PC-3 (cell line): ENCODE measurements around the gene IL20. TPM values are rescaled to one million over a fixed set of nuclear protein-coding genes. Genes with fewer than 3 reads are reported as not detected.

Experiments
- ATAC-seq: fragments of 200-7000 bp; cut with Tn5 transposase; 2 replicates; pipeline ENCODE4 v1.9.1; 2020; ENCODE audit warnings: mild to moderate bottlenecking, moderate library complexity
- BruUV-seq: library from RNA; stranded (reverse); fragments of 400-500 nt; replicated peaks from 2 replicates; lab custom pipeline; 2021; lab: Mats Ljungman, UMichigan
- CTCF ChIA-PET: fragments of 300-600 bp; sonication (Branson Sonifier 250); formaldehyde crosslinking; loops from one replicate; lab custom pipeline; 2022; ENCODE audit warnings: antibody characterized with exemption; lab: Charles Lee
- POLR2A ChIA-PET: fragments of 300-600 bp; sonication (Branson Sonifier 250); formaldehyde crosslinking; loops from one replicate; lab custom pipeline; 2022; ENCODE audit warnings: antibody characterized with exemption; ENCODE audit not compliant: unreplicated experiment; lab: Charles Lee
- DNase-seq: peaks from one replicate; pipeline ENCODE4 v3.0.0-alpha.2; 2015
- H2AFZ ChIP-seq: fragments of 300-600 bp; sonication (generic); 2 replicates; pipeline ENCODE4 v1.6.0; 2016; ENCODE audit warnings: antibody characterized with exemption, low read length
- H3F3A ChIP-seq: fragments of 300-600 bp; sonication (generic); one replicate; pipeline ENCODE4 v1.6.0; 2017; ENCODE audit warnings: antibody characterized with exemption, low read length, control low read depth, mild to moderate bottlenecking; ENCODE audit not compliant: unreplicated experiment
- H3K27ac ChIP-seq: fragments of 300-600 bp; sonication (generic); 2 replicates; pipeline ENCODE4 v1.5.1; 2016; ENCODE audit warnings: mild to moderate bottlenecking, low read length
- H3K27me3 ChIP-seq: fragments of 300-600 bp; sonication (generic); 2 replicates; pipeline ENCODE4 v1.6.1; 2016; ENCODE audit warnings: low read length, mixed read lengths
- H3K36me3 ChIP-seq: fragments of 300-600 bp; sonication (generic); 2 replicates; pipeline ENCODE4 v1.6.1; 2016; ENCODE audit warnings: low read depth, mixed run types, low read length, mixed read lengths
- H3K4me1 ChIP-seq: fragments of 300-600 bp; sonication (generic); 2 replicates; pipeline ENCODE4 v1.5.1; 2016; ENCODE audit warnings: low read length; ENCODE audit not compliant: insufficient read depth
- H3K4me2 ChIP-seq: fragments of 300-600 bp; sonication (generic); 2 replicates; pipeline ENCODE4 v1.6.0; 2016; ENCODE audit warnings: low read length
- H3K4me3 ChIP-seq: fragments of 300-600 bp; sonication (generic); 2 replicates; pipeline ENCODE4 v1.5.1; 2016; ENCODE audit warnings: mild to moderate bottlenecking, low read length, mixed read lengths
- H3K79me2 ChIP-seq: fragments of 300-600 bp; sonication (generic); 2 replicates; pipeline ENCODE4 v1.6.1; 2017; ENCODE audit warnings: low read length, mixed read lengths
- H3K9ac ChIP-seq: fragments of 300-600 bp; sonication (generic); 2 replicates; pipeline ENCODE4 v1.6.0; 2016; ENCODE audit warnings: mild to moderate bottlenecking, low read length
- H3K9me2 ChIP-seq: fragments of 300-600 bp; sonication (generic); replicated peaks from 2 replicates; pipeline ENCODE4 v1.6.1; 2016; ENCODE audit warnings: mixed run types, low read length, mixed read lengths
- H3K9me3 ChIP-seq: fragments of 300-600 bp; sonication (generic); 2 replicates; pipeline ENCODE4 v1.6.1; 2016; ENCODE audit warnings: low read length, mixed read lengths
- H4K20me1 ChIP-seq: fragments of 300-600 bp; sonication (generic); 2 replicates; pipeline ENCODE4 v1.6.1; 2016; ENCODE audit warnings: low read length, mixed read lengths
- CTCF ChIP-seq: fragments of 300-600 bp; sonication (generic); conservative IDR thresholded peaks from 2 replicates; pipeline ENCODE4 v1.5.1; 2017; ENCODE audit warnings: antibody characterized with exemption, low read depth, mild to moderate bottlenecking, low read length
- EZH2 ChIP-seq: fragments of 300-600 bp; sonication (generic); IDR thresholded peaks from one replicate; pipeline ENCODE4 v1.6.1; 2017; ENCODE audit warnings: antibody characterized with exemption, mild to moderate bottlenecking, low read length; ENCODE audit not compliant: unreplicated experiment
- EZH2phosphoT487 ChIP-seq: fragments of 300-600 bp; sonication (generic); IDR thresholded peaks from 2 replicates; pipeline ENCODE4 v1.6.1; 2018; ENCODE audit warnings: mild to moderate bottlenecking, antibody characterized with exemption, low read length, borderline replicate concordance
- intact Hi-C: fragments of 100-400 bp; cut with micrococcal nuclease; formaldehyde crosslinking; loops from 2 replicates; pipeline ENCODE4 v1.9.0; 2023
- total RNA-seq: library from RNA; depleted of rRNA; stranded (reverse); fragments of >200 nt; gene quantifications from 2 replicates; pipeline ENCODE4 v1.2.3, GENCODE V29; 2014

The IL20 gene
- total RNA-seq, 1 experiment from 2014 or later, result not detected

- no peak overlapping the region for H3K9ac ChIP-seq
- H3K4me1 ChIP-seq, result peaks cover 61% of the 10 kb centered on the region
- DNase-seq (no peak), ATAC-seq (no peak)
- H3K27me3 ChIP-seq, result no peaks in the 10 kb centered on the region
- ChIA-PET POLR2A (no interaction called here), CTCF (no interaction called here)
- intact Hi-C loops, result no loop called here
- no peaks in the 10 kb centered on the region for H4K20me1 ChIP-seq
- no peaks in the 10 kb centered on the region for H3K79me2 ChIP-seq
- no peaks in the 10 kb centered on the region for H3K9me3 ChIP-seq
- H3K27ac ChIP-seq, result peak overlapping the region; percentile 86; the same call in 1 of the 2 replicates
- TF ChIP-seq CTCF, result peak; percentile 67
- no peak for TF ChIP-seq EZH2phosphoT487
- no peak overlapping the region for H2AFZ ChIP-seq
- 0 out of 2 replicates have a peak, but pooled peaks cover 2% of the 10 kb centered on the region for H3K36me3 ChIP-seq
- H3F3A ChIP-seq, result peaks cover 7% of the 10 kb centered on the region
- H3K4me2 ChIP-seq, result no peak overlapping the region
- no TSS peak for BruUV-seq
- H3K4me3 ChIP-seq, result no peak overlapping the region
- peaks cover 4% of the 10 kb centered on the region; the same call in 1 of the 2 replicates for H3K9me2 ChIP-seq
These were observed 42.0 kb downstream of the IL20 start for GRCh38 chr1:206907304-206907991.

GRCh38 chr1:206908038-206908437, 42.6 kb downstream of the IL20 start:
- Histone ChIP-seq H3K27me3 (no peaks in the 10 kb centered on the region), H3K9ac (peak overlapping the region; percentile 92; the same call in 1 of the 2 replicates), H3K36me3 (0 out of 2 replicates have a peak, but pooled peaks cover 2% of the 10 kb centered on the region), H3K4me1 (peaks cover 61% of the 10 kb centered on the region), H3K9me2 (peaks cover 4% of the 10 kb centered on the region; the same call in 1 of the 2 replicates), H3K4me2 (peak overlapping the region; percentile 88; the same call in 1 of the 2 replicates), H3K79me2 (no peaks in the 10 kb centered on the region), H3K9me3 (no peaks in the 10 kb centered on the region), H3K4me3 (no peak overlapping the region), H2AFZ (no peak overlapping the region), H3K27ac (peak overlapping the region; percentile 86), H3F3A (peaks cover 7% of the 10 kb centered on the region), H4K20me1 (no peaks in the 10 kb centered on the region)
- ChIA-PET CTCF (interaction anchor here (1.2 to 1.6 kb wide), 2 partner anchors 98 to 125 kb away, joined by 5 to 6 read pairs; no protein-coding TSS in a partner anchor), POLR2A (interaction anchor here (1.5 kb wide), 1 partner anchor 9 kb away, joined by 6 read pairs; no protein-coding TSS in a partner anchor)
- intact Hi-C loops, result no loop called here
- TF ChIP-seq EZH2 (no peak), EZH2phosphoT487 (no peak), CTCF (no peak)
- ATAC-seq (no peak), DNase-seq (peak; percentile 47)
- BruUV-seq, result no TSS peak
